ENCODE results near the gene CRB3.

- no peak for TF ChIP-seq POLR2A (IDR thresholded peaks at IDR 0.05; ENCODE audit: low read depth, low read length)
- no peak for TF ChIP-seq EZH2 (IDR thresholded peaks at IDR 0.05; ENCODE audit: borderline replicate concordance, low read depth, low read length, severe bottlenecking)
- TF ChIP-seq CTCF (IDR thresholded peaks at IDR 0.05; ENCODE audit: extremely low read depth in 1 of 2, insufficient read depth in 1 of 2, low read depth in 1 of 2, low read length in 2 of 2): no peak
- TF ChIP-seq JUN (IDR thresholded peaks at IDR 0.05; ENCODE audit: borderline replicate concordance, insufficient read depth, insufficient read length, low read depth): no peak
- TF ChIP-seq GATA2 (IDR thresholded peaks at IDR 0.05; ENCODE audit: insufficient read depth, insufficient read length, low read depth, low read length): no peak
- no peak for TF ChIP-seq MAX (IDR thresholded peaks at IDR 0.05; ENCODE audit: insufficient read depth, insufficient read length)
- TF ChIP-seq POLR2AphosphoS5 (IDR thresholded peaks at IDR 0.05; ENCODE audit: insufficient read depth, low read depth, low read length): no peak
- no peak for TF ChIP-seq FOS (IDR thresholded peaks at IDR 0.05; ENCODE audit: borderline replicate concordance, insufficient read depth, low read length)
- no peak for TF ChIP-seq MYC (IDR thresholded peaks at IDR 0.05; ENCODE audit: low read depth, low read length)
These were observed 13.9 kb upstream of the CRB3 start for GRCh38 chr19:6450166-6450565.

All from endothelial cell of umbilical vein (primary cell).